Mammary epithelial cell (primary cell): Measurements from ENCODE around the gene MTPN.

Experiments
- CTCF ChIP-seq, 2 donors: IDR thresholded peaks in 1 of 2; conservative IDR thresholded peaks in 1 of 2; 2 replicates each; pipeline ENCODE4 v1.5.1; 2011 to 2012; ENCODE audit warnings: inconsistent platforms in 2 of 2, low read length in 2 of 2, mild to moderate bottlenecking in 2 of 2, control low read depth in 1 of 2, low read depth in 1 of 2; ENCODE audit not compliant: insufficient read depth in 1 of 2; ENCODE audit errors: extremely low read depth in 1 of 2
- EZH2 ChIP-seq: IDR thresholded peaks from 2 replicates; pipeline ENCODE4 v1.6.1; 2012; ENCODE audit warnings: low read length, inconsistent platforms, borderline replicate concordance

GRCh38 chr7:136012238-136012637 is 35.1 kb upstream of the MTPN start:
- TF ChIP-seq CTCF (conservative IDR thresholded peaks at IDR 0.05 in 1 of 2, IDR thresholded peaks at IDR 0.05 in 1 of 2; ENCODE audit: extremely low read depth in 1 of 2, insufficient read depth in 1 of 2, low read depth in 1 of 2, low read length in 2 of 2): no peak
- no peak for TF ChIP-seq EZH2
